Motor neuron (in vitro differentiated cells): ENCODE data around the gene UBA3. TPM values are rescaled to one million over a fixed set of nuclear protein-coding genes. Genes with fewer than 3 reads are reported as not detected.
A peak's percentile ranks its signal among the peaks of the same experiment; 100 is the strongest.

Source experiments
- ATAC-seq, 8 experiments: fragments of 200-7000 bp; cut with Tn5 transposase; replicated peaks in 6 of 8; 2 replicates each; pipeline ENCODE4 v1.8.0; 2021; ENCODE audit warnings: mild to moderate bottlenecking in 8 of 8, moderate library complexity in 8 of 8
- H3K27ac ChIP-seq, 2 donors: fragments of 250-450 bp; sonication (Bioruptor Pico); 2 replicates each; pipeline ENCODE4 v1.9.0; 2021; ENCODE audit warnings: antibody characterized with exemption in 2 of 2, mild to moderate bottlenecking in 2 of 2, moderate library complexity in 1 of 2
- H3K4me1 ChIP-seq, 2 donors: fragments of 250-450 bp; sonication (Bioruptor Pico); replicated peaks in 1 of 2; 2 replicates each; pipeline ENCODE4 v1.6.1; 2021; ENCODE audit warnings: antibody characterized with exemption in 2 of 2, mild to moderate bottlenecking in 2 of 2, moderate library complexity in 1 of 2
- H3K4me3 ChIP-seq, 5 donors: fragments of 250-450 bp; sonication (Bioruptor Pico); 2 replicates each; pipeline ENCODE4 v1.9.0; 2021; ENCODE audit warnings: antibody characterized with exemption in 5 of 5, mild to moderate bottlenecking in 5 of 5, moderate library complexity in 4 of 5
- WGBS, 10 experiments: fragments of 450-650 bp; shearing (Covaris generic); methylation state at CpG; one replicate each; pipeline ENCODE4 v1.0.0; 2022; 5-methylcytosine and 5-hydroxymethylcytosine counted together
- in situ Hi-C, 9 experiments: fragments of 400-800 bp; cut with MboI; loops; one replicate each; pipeline ENCODE4 v1.15.0; 2021; ENCODE audit warnings: low sequenced_read_pairs in 9 of 9, low pct_unique_long_range_greater_than_20kb in 2 of 9; ENCODE audit not compliant: unreplicated experiment in 9 of 9
- total RNA-seq, 8 experiments: library from RNA; unstranded; fragments of 300-600 nt; gene quantifications; 2 replicates each; pipeline versions ENCODE4 v1.2.3 to v1.2.4, GENCODE V29; 2022

The UBA3 gene
- total RNA-seq, 8 experiments from 2014 or later, result 38.8 to 88.9 (median 62.2) TPM

DNA sequence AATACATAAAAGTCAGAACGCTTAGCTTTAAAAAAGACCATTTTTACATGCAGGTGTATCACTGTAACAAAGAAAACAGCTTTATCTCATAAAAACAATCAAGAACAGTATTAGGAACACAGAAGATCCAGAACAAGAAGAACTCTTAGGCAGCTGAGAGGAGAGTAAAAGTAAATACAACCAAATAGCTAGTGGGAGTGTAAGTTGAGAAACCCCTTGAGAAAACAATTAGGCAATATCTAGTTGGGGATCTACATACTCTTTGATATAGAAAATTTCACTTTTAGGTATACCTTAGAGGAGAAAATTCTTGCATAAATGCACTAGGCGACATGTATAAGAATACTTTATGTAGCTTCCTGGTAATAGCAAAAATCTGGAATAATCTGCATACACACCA, 35.6 kb downstream of the UBA3 start:
- peaks cover 0 to 15% of the 10 kb centered on the region in 2 donors for H3K4me1 ChIP-seq
- in situ Hi-C loops, result no loop called here
- no peak for ATAC-seq
- WGBS, 10 experiments, result 53 to 100% (median 83%) methylated on average over 1 to 2 of the region's 2 CpGs; no CpG with 5 or more reads in 1 of the 10 experiments
- no peak overlapping the region for H3K4me3 ChIP-seq
- no peak overlapping the region for H3K27ac ChIP-seq

DNA sequence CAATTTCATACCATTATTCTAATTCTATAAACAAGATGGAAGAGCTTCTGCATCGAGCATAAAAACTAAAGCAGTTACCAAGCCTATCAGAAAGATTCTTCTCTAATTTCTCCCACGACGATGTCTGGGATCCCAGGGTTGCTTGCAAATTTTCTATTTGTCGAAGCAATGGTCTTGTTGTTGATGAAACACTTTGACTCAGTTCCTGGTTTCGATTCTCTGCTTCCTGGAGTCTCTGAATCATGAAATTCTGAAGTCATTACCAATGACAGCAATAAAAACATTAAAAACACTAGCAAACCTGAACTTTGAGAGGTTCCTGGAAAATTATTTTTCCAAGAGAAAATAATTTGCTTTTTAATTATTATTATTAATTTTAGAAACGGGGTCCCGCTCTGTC, 46.7 kb downstream of the UBA3 start:
- Histone ChIP-seq H3K27ac (no peak overlapping the region), H3K4me3 (no peak overlapping the region), H3K4me1 (no peaks in the 10 kb centered on the region)
- WGBS, 10 experiments, result 34 to 99% (median 94%) methylated on average over 2 to 7 of the region's 7 CpGs
- ATAC-seq, result no peak
- in situ Hi-C loops, result no loop called here

DNA sequence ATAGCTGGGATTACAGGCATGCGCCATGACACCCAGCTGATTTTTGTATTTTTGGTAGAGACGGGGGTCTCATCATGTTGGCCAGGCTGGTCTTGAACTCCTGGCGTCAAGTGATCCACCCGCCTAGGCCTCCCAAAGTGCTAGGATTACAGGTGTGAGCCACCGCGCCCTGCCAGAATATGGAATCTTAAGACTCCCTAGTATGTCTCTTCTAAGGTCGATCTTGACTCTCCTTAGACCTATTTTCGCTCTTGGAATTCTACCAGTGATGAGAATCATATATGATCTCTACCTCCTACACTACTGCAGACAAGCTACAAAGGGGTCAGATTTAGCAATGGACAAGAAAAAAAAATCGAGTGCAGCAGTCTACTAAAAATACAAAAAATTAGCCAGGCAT, 47.4 kb downstream of the UBA3 start:
- WGBS, 10 experiments, result 88 to 100% (median 98%) methylated on average over 1 to 6 of the region's 9 CpGs; no CpG with 5 or more reads in 1 of the 10 experiments
- in situ Hi-C loops, result no loop called here

DNA sequence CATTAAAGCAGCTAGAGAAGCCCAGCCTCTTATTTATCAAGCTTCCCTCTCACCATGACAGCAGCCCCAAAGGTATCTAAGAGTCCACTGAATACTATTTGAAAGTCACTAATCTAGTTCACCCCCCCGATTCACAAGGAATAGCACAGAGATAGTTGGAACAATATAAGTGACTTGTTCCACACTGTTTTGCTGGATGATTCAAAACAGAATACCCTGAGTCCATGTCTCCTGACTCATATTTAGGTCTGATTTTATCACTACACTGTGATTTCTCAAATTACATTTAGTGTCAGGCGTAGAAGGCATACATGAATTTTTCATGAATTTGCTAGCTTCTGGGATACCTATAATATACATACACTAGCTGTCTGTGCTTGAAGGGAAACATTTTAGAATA, 48.0 kb downstream of the UBA3 start:
- WGBS, 10 experiments, result 22 to 100% (median 71%) methylated on average over 1 to 2 of the region's 2 CpGs; no CpG with 5 or more reads in 3 of the 10 experiments
- in situ Hi-C loops, result no loop called here
- no peak overlapping the region for H3K27ac ChIP-seq

More for the DNA sequence above, 47.4 kb downstream of the UBA3 start:
- Histone ChIP-seq H3K4me3 (no peak overlapping the region), H3K27ac (no peak overlapping the region), H3K4me1 (no peaks in the 10 kb centered on the region)
- ATAC-seq, result no peak

DNA sequence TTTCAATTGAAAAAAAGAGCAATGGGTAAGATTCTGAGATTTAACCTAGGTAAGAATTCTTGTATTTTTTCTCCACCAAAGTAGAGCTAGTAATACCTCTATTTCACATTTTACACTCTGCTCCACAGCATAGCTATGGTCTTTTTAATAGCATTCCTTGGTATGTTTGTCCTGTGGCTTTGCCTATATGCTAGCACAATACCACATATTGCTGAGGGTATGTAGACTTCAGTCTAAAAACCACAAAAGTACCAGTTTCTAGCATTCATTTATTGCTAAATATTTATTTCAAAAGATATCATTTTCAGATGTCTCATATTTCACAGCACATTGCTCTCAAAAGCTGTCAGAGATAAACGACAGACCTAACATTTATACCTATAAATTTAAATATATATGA, 48.5 kb downstream of the UBA3 start:
- H3K4me1 ChIP-seq, result no peaks in the 10 kb centered on the region
- 31 to 100% (median 91%) methylated on average over 1 of the region's 1 CpG; no CpG with 5 or more reads in 2 of the 10 experiments for WGBS, 10 experiments
- in situ Hi-C loops, result no loop called here
- ATAC-seq, result peak in 1 of 8 experiments; percentile 26
- no peak overlapping the region for H3K4me3 ChIP-seq
- H3K27ac ChIP-seq, result no peak overlapping the region

More for the DNA sequence above, 48.0 kb downstream of the UBA3 start:
- no peaks in the 10 kb centered on the region for H3K4me1 ChIP-seq
- H3K4me3 ChIP-seq, result no peak overlapping the region
- peak in 5 of 8 experiments; percentile 38 to 85 (median 71) for ATAC-seq

DNA sequence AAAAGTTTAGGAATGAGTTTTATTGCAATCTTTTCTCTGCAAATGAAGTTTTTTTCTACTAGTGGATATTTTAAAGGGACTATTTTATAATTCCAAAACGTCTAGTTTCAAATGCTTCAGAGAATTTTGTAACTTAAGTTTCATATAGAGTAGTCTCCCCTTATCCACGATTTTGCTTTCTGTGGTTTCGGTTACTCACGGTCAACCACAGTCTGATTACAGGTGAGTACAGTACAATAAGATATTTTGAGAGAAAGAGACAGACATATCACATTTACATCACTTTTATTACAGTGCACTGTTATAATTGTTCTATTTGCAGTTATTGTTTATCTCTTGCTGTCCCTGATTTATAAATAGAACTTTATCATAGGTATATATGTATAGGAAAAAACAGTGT, 59.3 kb downstream of the UBA3 start:
- H3K27ac ChIP-seq, result no peak overlapping the region
- WGBS, 10 experiments, result 50 to 78% (median 74%) methylated on average over 2 to 4 of the region's 4 CpGs
- no peaks in the 10 kb centered on the region for H3K4me1 ChIP-seq
- no peak overlapping the region for H3K4me3 ChIP-seq
- in situ Hi-C loops, result no loop called here
- ATAC-seq, result no peak

DNA sequence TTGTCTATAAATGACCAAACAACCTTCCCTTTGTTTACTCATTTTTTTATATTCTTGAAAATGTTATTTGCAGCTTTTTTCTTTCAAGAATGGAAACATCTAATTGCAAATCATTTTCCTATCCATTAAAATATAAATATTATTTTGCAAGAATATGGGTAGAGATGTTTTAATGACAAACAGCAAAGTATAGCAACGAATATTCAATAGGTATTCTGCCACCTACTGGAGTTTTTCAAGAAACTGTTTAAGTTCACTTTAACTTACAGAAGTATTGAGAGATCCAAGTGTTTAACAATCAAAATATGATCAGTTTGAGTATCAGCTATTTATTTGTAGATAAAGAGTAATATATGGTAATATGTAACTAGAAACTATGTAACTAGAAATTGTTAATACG, 59.7 kb downstream of the UBA3 start:
- WGBS, 10 experiments, result 25 to 86% (median 46%) methylated on average over 1 to 2 of the region's 2 CpGs
- H3K27ac ChIP-seq, result no peak overlapping the region
- in situ Hi-C loops, result no loop called here
- no peaks in the 10 kb centered on the region for H3K4me1 ChIP-seq
- ATAC-seq, result peak in 1 of 8 experiments; percentile 41
- no peak overlapping the region for H3K4me3 ChIP-seq

DNA sequence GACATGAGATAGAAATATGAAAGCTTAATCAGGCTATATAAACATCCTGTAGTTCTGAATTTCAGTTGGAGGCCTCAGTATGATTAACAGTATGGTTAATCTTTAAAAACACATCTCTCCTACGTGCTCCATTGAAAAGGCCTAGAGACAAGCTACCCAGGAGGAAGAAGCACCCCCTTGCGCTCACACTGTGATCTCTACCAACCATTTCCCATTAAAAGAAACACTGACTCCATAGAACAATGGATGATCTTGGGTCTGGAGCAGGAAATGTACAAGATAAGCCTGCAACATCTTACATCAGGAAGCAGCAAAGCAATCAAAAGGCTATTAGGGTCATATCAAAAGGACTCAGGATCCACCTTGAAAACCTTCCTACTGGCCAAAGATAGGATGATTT, 63.3 kb downstream of the UBA3 start:
- 80 to 100% (median 93%) methylated on average over 1 to 2 of the region's 2 CpGs; no CpG with 5 or more reads in 6 of the 10 experiments for WGBS, 10 experiments
- Histone ChIP-seq H3K4me1 (peaks cover 2 to 5% of the 10 kb centered on the region in 2 donors), H3K27ac (no peak overlapping the region), H3K4me3 (no peak overlapping the region)
- in situ Hi-C loops, result no loop called here
- no peak for ATAC-seq

DNA sequence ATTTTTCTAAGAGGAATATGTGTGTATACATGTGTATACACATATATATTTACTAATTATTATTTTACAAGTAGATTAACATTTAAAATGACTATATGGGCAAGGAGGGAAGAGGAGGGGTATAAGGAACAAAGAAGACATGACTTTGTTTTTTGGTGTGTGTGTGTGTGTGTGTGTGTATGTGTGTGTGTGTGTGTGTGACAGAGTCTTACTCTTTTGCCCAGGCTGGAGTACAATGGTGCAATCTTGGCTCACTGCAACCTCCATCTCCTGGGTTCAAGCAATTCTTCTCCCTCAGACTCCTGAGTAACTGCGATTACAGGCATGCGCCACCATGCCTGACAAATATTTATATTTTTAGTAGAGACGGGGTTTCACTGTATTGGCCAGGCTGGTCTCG, 64.1 kb downstream of the UBA3 start:
- Histone ChIP-seq H3K4me3 (no peak overlapping the region), H3K4me1 (peaks cover 2 to 5% of the 10 kb centered on the region in 2 donors), H3K27ac (no peak overlapping the region)
- in situ Hi-C loops, result no loop called here
- no peak for ATAC-seq
- 91 to 100% methylated on average over 1 to 3 of the region's 4 CpGs; no CpG with 5 or more reads in 8 of the 10 experiments for WGBS, 10 experiments

DNA sequence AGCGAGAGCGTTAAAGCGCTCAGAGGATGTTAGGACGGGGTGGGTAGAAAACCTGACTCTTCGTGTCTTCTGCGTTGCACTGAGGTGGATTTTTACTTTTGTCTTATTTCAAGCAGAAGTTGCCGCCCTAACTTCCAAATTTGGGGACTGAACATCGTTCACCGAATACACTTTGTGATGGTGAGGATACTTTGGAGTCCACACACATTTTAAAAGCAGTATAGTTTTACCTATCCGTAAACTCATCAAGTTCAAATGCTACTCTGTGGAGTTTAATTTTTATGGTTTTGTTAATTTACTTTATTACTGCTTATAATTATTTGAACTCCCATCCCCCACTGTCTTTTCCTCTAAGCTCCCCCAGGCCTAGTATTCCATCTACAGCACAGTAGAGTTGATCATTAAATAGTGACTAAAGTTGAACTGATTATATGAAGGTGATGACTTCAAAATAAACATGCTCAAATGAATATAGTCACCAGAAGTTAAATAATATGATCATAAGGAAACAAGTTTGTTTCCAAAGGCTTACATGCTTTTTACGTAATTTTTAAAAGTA, 66.1 kb downstream of the UBA3 start:
- in situ Hi-C loops, result no loop called here
- 0 to 100% (median 27%) methylated on average over 1 to 11 of the region's 11 CpGs for WGBS, 10 experiments
- Histone ChIP-seq H3K27ac (peak overlapping the region in 1 of 2 donors; percentile 84), H3K4me1 (peaks cover 2 to 9% of the 10 kb centered on the region in 2 donors), H3K4me3 (peak overlapping the region; percentile 52 to 90 (median 56))
- ATAC-seq, result no peak

DNA sequence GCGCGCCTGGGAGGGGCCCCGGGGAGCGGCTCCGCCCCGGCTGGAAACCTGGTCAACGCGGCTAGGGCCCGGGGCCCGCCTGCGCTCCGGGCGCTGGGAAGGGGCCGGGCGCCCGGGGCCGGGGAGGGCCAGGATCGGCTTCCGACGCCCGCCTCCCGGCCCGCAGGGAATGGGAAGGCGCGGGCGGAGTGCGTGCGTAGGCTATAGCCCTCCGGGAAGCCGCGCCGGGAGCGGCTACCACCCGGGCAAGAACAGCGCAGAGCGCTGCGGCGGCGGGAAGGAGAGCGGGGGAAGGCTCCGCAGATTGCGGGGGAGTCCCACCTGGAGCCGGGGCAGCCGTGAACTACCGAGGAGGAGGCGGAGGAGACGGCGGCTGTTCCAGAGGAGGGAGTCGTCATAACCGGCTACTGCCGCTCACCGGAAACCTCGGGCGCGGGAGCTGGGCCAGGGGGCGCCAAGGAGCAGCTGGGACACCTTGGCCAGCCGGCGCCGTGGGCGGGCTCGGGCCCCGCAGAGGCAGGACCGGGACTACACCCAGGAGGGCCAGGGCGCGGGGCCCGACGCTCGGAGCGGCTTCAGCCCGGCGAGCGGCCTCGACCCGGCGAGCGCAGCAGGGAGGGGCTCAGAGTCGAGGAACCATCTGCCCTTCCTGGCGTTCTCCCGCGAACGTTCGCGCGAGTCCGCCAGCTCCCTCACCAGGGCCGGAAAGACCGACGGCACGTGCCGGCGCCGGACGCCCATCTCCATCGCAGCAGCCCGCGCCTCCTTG, 66.7 kb downstream of the UBA3 start, which contains the start of gene EOGT:
EOGT (minus strand) TSS at position 432 of the 769 bp plus-strand sequence. CDS start 3,838 bp downstream, outside the sequence.
- Histone ChIP-seq H3K4me3 (peak within 1 kb of the TSS; percentile 52 to 90 (median 56)), H3K4me1 (peaks cover 2 to 9% of the 10 kb centered on the region in 2 donors), H3K27ac (peak within 1 kb of the TSS; percentile 45 to 84)
- 0 to 40% (median 0%) methylated on average over 1 to 20 of the region's 96 CpGs; no CpG with 5 or more reads in 3 of the 10 experiments for WGBS, 10 experiments
- in situ Hi-C loops, result no loop called here
- ATAC-seq, result peak; percentile 76 to 92 (median 92)

DNA sequence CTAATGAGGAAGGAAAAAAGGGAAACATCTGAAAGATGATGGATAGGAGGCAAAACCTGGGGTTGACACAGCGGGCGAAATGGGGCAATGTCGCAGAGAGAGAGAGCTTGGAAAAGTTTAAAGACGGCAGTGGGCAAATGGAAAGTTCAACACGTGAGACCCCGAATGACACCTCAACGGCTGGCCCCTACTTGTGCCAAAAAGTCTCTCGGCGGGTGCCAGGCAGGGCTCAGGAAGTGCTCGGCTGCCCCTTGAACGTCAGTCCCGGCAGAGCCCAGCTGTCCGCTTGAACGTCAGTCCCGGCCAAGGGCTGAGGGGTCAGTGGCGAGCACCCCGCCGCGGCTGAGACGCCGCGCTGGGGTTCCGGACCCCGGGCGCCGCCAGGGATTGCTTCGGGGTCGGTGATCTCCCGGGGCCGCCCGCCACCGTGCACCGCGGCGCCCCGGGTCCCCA, 67.3 kb downstream of the UBA3 start:
- peak overlapping the region in 1 of 2 donors; percentile 84 for H3K27ac ChIP-seq
- peak in 4 of 8 experiments; percentile 18 to 52 (median 42) for ATAC-seq
- in situ Hi-C loops, result no loop called here

DNA sequence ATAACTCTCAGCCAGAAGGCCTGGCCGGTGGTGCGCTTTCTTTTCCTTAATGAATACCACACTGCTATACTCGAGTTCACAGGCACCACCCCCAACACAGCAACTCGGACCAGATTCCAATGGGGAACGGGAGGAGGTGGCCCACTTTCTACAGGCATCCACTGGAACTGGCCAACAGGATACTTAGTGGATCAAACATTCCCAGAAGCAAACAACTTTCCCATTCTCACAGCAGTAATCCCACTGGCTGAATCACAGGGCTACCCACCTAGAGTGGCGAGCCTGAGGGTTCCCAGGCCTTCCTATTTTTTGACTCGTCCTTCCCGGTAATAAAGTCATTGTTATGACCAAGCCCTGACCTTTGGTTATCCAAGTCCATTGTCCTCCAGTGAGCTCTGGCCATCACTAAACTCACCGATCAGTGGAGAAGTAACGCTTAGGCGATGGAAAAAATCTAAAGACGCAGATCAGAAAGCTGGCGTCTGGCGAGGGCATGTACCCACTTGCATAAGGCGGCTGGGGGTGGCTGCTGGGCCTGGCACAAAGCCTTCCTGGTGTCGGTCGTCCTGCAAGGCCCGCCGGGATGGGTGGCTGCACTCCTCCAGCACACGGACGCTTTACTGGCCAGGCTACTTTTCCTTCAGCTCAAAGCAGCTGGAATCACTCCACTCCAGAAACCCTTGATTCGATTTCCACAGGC, 67.9 kb downstream of the UBA3 start:
- WGBS, 10 experiments, result 11 to 94% (median 69%) methylated on average over 1 to 17 of the region's 22 CpGs; no CpG with 5 or more reads in 1 of the 10 experiments
- peak overlapping the region in 2 of 5 donors; percentile 53 to 56 for H3K4me3 ChIP-seq
- in situ Hi-C loops, result no loop called here
- H3K4me1 ChIP-seq, result peaks cover 2 to 9% of the 10 kb centered on the region in 2 donors
- peak in 1 of 8 experiments; percentile 1 for ATAC-seq
- H3K27ac ChIP-seq, result no peak overlapping the region

More for the DNA sequence above, 67.3 kb downstream of the UBA3 start:
- Histone ChIP-seq H3K4me3 (peak overlapping the region; percentile 52 to 90 (median 56)), H3K4me1 (peaks cover 2 to 9% of the 10 kb centered on the region in 2 donors)
- 2 to 67% (median 23%) methylated on average over 1 to 11 of the region's 36 CpGs; no CpG with 5 or more reads in 5 of the 10 experiments for WGBS, 10 experiments
